ENCODE measurements around the gene C6orf118.

The C6orf118 gene

GRCh38 chr6:165236326-165236725, 73.1 kb downstream of the C6orf118 start:
- Histone ChIP-seq H3K27ac (replicated peaks) (no peak overlapping the region), H3K27me3 (ENCODE audit: insufficient read depth, poor library complexity, severe bottlenecking) (no peaks in the 10 kb centered on the region), H3K4me3 (replicated peaks; ENCODE audit: insufficient read depth, low read length) (no peak overlapping the region)
- no peak for TF ChIP-seq SPI1 (IDR thresholded peaks at IDR 0.05; ENCODE audit: borderline replicate concordance, low read depth)
- TF ChIP-seq GABPA (IDR thresholded peaks at IDR 0.05; ENCODE audit: low read depth): no peak
- TF ChIP-seq CTCF (IDR thresholded peaks at IDR 0.05; ENCODE audit: insufficient read depth, low read length): no peak
- TF ChIP-seq REST (IDR thresholded peaks at IDR 0.05; ENCODE audit: insufficient replicate concordance, low read depth): no peak
- TF ChIP-seq POLR2AphosphoS5 (IDR thresholded peaks at IDR 0.05; ENCODE audit: low read depth): no peak
- DNase-seq (ENCODE audit: low read depth in 1 of 2, low spot score in 1 of 2): no peak

- no peak for TF ChIP-seq POLR2AphosphoS5 (IDR thresholded peaks at IDR 0.05; ENCODE audit: low read depth)
- no peak for TF ChIP-seq REST (IDR thresholded peaks at IDR 0.05; ENCODE audit: insufficient replicate concordance, low read depth)
- no peak for TF ChIP-seq GABPA (IDR thresholded peaks at IDR 0.05; ENCODE audit: low read depth)
- TF ChIP-seq CTCF (IDR thresholded peaks at IDR 0.05; ENCODE audit: insufficient read depth, low read length): no peak
- TF ChIP-seq SPI1 (IDR thresholded peaks at IDR 0.05; ENCODE audit: borderline replicate concordance, low read depth): no peak
- H3K27ac ChIP-seq (replicated peaks): no peak overlapping the region
- no peak for DNase-seq (ENCODE audit: low read depth in 1 of 2, low spot score in 1 of 2)
- no peak overlapping the region for H3K4me3 ChIP-seq (replicated peaks; ENCODE audit: insufficient read depth, low read length)
- no peaks in the 10 kb centered on the region for H3K27me3 ChIP-seq (ENCODE audit: insufficient read depth, poor library complexity, severe bottlenecking)
These were observed 76.5 kb downstream of the C6orf118 start for GRCh38 chr6:165232731-165233488.

GRCh38 chr6:165231581-165232561, 77.5 kb downstream of the C6orf118 start:
- Histone ChIP-seq H3K4me3 (replicated peaks; ENCODE audit: insufficient read depth, low read length) (no peak overlapping the region), H3K27me3 (ENCODE audit: insufficient read depth, poor library complexity, severe bottlenecking) (no peaks in the 10 kb centered on the region), H3K27ac (replicated peaks) (no peak overlapping the region)
- TF ChIP-seq GABPA (IDR thresholded peaks at IDR 0.05; ENCODE audit: low read depth) (no peak), SPI1 (IDR thresholded peaks at IDR 0.05; ENCODE audit: borderline replicate concordance, low read depth) (no peak), POLR2AphosphoS5 (IDR thresholded peaks at IDR 0.05; ENCODE audit: low read depth) (no peak), CTCF (IDR thresholded peaks at IDR 0.05; ENCODE audit: insufficient read depth, low read length) (no peak), REST (IDR thresholded peaks at IDR 0.05; ENCODE audit: insufficient replicate concordance, low read depth) (no peak)
- DNase-seq (ENCODE audit: low read depth in 1 of 2, low spot score in 1 of 2): peak in 1 of 2 experiments; percentile 1
